OCI-LY3 (cell line): Measurements from ENCODE around the gene MUC13.

ENCODE experiments used
- H2AFZ ChIP-seq: fragments of 200-600, 300-600 bp; shearing (Covaris generic); 2 replicates; pipeline ENCODE4 v1.6.0; 2014; ENCODE audit warnings: antibody characterized with exemption, low read depth, low read length
- H3K27ac ChIP-seq: fragments of 200-600, 300-600 bp; sonication (generic); 2 replicates; pipeline ENCODE4 v1.5.1; 2014; ENCODE audit warnings: mild to moderate bottlenecking, low read length, moderate library complexity, mixed read lengths
- H3K27me3 ChIP-seq: fragments of 200-600, 300-600 bp; sonication (generic); 2 replicates; pipeline ENCODE4 v1.6.1; 2014; ENCODE audit warnings: low read depth, low read length, mixed read lengths
- H3K36me3 ChIP-seq: fragments of 200-600, 300-600 bp; sonication (generic); replicated peaks from 2 replicates; pipeline ENCODE3; 2014; ENCODE audit warnings: low read depth, low read length, mixed read lengths
- H3K4me1 ChIP-seq: fragments of 300-600, 200-600 bp; sonication (generic); 2 replicates; pipeline ENCODE4 v1.6.1; 2014; ENCODE audit warnings: low read length, mixed read lengths
- H3K4me2 ChIP-seq: fragments of 200-600, 300-600 bp; sonication (generic); 2 replicates; pipeline ENCODE4 v1.6.1; 2014; ENCODE audit warnings: low read length, mixed read lengths
- H3K4me3 ChIP-seq: fragments of 300-600, 200-600 bp; sonication (generic); 2 replicates; pipeline ENCODE4 v1.5.1; 2014; ENCODE audit warnings: antibody characterized with exemption, mild to moderate bottlenecking, low read length, moderate library complexity
- H3K79me2 ChIP-seq: fragments of 300-600, 200-600 bp; shearing (Covaris generic); 2 replicates; pipeline ENCODE4 v1.6.1; 2014; ENCODE audit warnings: mild to moderate bottlenecking, low read length, mixed read lengths
- H3K9ac ChIP-seq: fragments of 300-600, 200-600 bp; shearing (Covaris generic); 2 replicates; pipeline ENCODE4 v1.6.0; 2014; ENCODE audit warnings: mild to moderate bottlenecking, low read length, moderate library complexity
- H3K9me3 ChIP-seq: fragments of 200-600, 300-600 bp; shearing (Covaris generic); 2 replicates; pipeline ENCODE4 v1.6.1; 2014; ENCODE audit warnings: low read length, mixed read lengths; ENCODE audit not compliant: insufficient read depth
- H4K20me1 ChIP-seq: fragments of 200-600, 300-600 bp; sonication (generic); 2 replicates; pipeline ENCODE4 v1.6.1; 2016; ENCODE audit warnings: low read length, mixed read lengths; ENCODE audit not compliant: insufficient read depth
- CTCF ChIP-seq: fragments of 200-600, 300-600 bp; sonication (generic); IDR thresholded peaks from 2 replicates; pipeline ENCODE4 v1.5.1; 2014; ENCODE audit warnings: antibody characterized with exemption, low read length, low read depth
- EZH2phosphoT487 ChIP-seq: fragments of 200-600 bp; shearing (Covaris generic); IDR thresholded peaks from 2 replicates; pipeline ENCODE4 v1.6.1; 2018; ENCODE audit warnings: antibody characterized with exemption, mixed run types, low read depth

Gene MUC13

GRCh38 chr3:124969963-124970722 is 35.6 kb upstream of the MUC13 start:
- no peaks in the 10 kb centered on the region for H3K36me3 ChIP-seq
- no peaks in the 10 kb centered on the region for H3K79me2 ChIP-seq
- no peak overlapping the region for H3K27ac ChIP-seq
- TF ChIP-seq EZH2phosphoT487 (no peak), CTCF (no peak)
- H3K9me3 ChIP-seq, result no peaks in the 10 kb centered on the region
- H3K9ac ChIP-seq, result no peak overlapping the region
- H3K27me3 ChIP-seq, result no peaks in the 10 kb centered on the region
- H4K20me1 ChIP-seq, result no peaks in the 10 kb centered on the region
- no peak overlapping the region for H3K4me3 ChIP-seq
- peaks cover 7% of the 10 kb centered on the region; the same call in 1 of the 2 replicates for H3K4me1 ChIP-seq
- no peak overlapping the region for H3K4me2 ChIP-seq
- no peak overlapping the region for H2AFZ ChIP-seq

GRCh38 chr3:124969190-124969589 is 34.6 kb upstream of the MUC13 start:
- no peaks in the 10 kb centered on the region for H3K9me3 ChIP-seq
- H3K9ac ChIP-seq, result no peak overlapping the region
- no peak for TF ChIP-seq EZH2phosphoT487
- no peak for TF ChIP-seq CTCF
- no peak overlapping the region for H3K27ac ChIP-seq
- H3K36me3 ChIP-seq, result no peaks in the 10 kb centered on the region
- no peak overlapping the region for H3K4me2 ChIP-seq
- no peaks in the 10 kb centered on the region for H3K79me2 ChIP-seq
- H3K4me3 ChIP-seq, result no peak overlapping the region
- no peaks in the 10 kb centered on the region for H4K20me1 ChIP-seq
- H2AFZ ChIP-seq, result no peak overlapping the region
- H3K4me1 ChIP-seq, result peaks cover 8% of the 10 kb centered on the region; the same call in 1 of the 2 replicates
- no peaks in the 10 kb centered on the region for H3K27me3 ChIP-seq

DNA sequence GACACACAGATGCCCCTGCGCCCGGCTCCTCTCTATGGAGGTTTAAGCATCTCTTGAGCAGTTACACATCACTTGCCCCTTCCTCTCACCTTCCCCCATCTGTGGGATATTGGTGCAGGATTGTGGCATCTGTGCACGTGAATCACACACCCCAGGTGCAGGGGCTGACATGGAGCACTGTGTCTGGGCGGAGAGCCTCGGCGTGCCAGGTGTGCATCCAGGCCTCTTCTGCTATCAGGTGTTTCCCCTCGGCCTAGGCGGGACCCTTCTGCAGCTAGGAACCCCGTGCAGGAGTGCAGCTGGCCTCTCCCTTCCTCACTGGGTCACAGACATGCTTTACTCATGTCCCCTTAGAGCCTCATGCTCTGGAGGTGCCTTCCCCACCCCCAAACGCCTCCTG is 33.4 kb upstream of the MUC13 start:
- H3K36me3 ChIP-seq, result no peaks in the 10 kb centered on the region
- no peak overlapping the region for H3K9ac ChIP-seq
- H2AFZ ChIP-seq, result no peak overlapping the region
- H3K4me2 ChIP-seq, result no peak overlapping the region
- no peaks in the 10 kb centered on the region for H4K20me1 ChIP-seq
- no peak overlapping the region for H3K4me3 ChIP-seq
- peaks cover 8% of the 10 kb centered on the region; the same call in 1 of the 2 replicates for H3K4me1 ChIP-seq
- 0 out of 2 replicates have a peak, but pooled peaks cover 5% of the 10 kb centered on the region for H3K27me3 ChIP-seq
- H3K79me2 ChIP-seq, result no peaks in the 10 kb centered on the region
- H3K27ac ChIP-seq, result no peak overlapping the region
- no peak for TF ChIP-seq CTCF
- TF ChIP-seq EZH2phosphoT487, result no peak
- no peaks in the 10 kb centered on the region for H3K9me3 ChIP-seq

GRCh38 chr3:124966521-124967445 is 32.2 kb upstream of the MUC13 start:
- Histone ChIP-seq H3K4me2 (no peak overlapping the region), H4K20me1 (no peaks in the 10 kb centered on the region), H3K27me3 (peaks cover 10% of the 10 kb centered on the region; the same call in 1 of the 2 replicates), H2AFZ (no peak overlapping the region), H3K79me2 (no peaks in the 10 kb centered on the region), H3K9me3 (no peaks in the 10 kb centered on the region), H3K36me3 (no peaks in the 10 kb centered on the region), H3K4me1 (peaks cover 8% of the 10 kb centered on the region; the same call in 1 of the 2 replicates), H3K27ac (no peak overlapping the region), H3K4me3 (no peak overlapping the region), H3K9ac (no peak overlapping the region)
- TF ChIP-seq CTCF, result no peak
- no peak for TF ChIP-seq EZH2phosphoT487
